Heart left ventricle (tissue), 16 donors: ENCODE measurements around the gene FDXR. TPM values are rescaled to one million over a fixed set of nuclear protein-coding genes. Genes with fewer than 3 reads are reported as not detected.

ENCODE experiments used
- ATAC-seq, 4 donors: fragments of 200-7000 bp; cut with Tn5 transposase; one replicate each; pipeline ENCODE4 v1.9.1; 2020 to 2022; ENCODE audit warnings: moderate library complexity in 4 of 4, mild to moderate bottlenecking in 3 of 4, moderate number of reproducible peaks in 1 of 4
- DNase-seq, 5 donors: peaks; one replicate each; pipeline ENCODE4 v3.0.0-alpha.2; 2020
- H3K27ac ChIP-seq, 12 donors: fragments of 200-600 bp; sonication (generic) in 4 of 12; one replicate each; pipeline versions ENCODE4 v1.5.0 to v1.8.0; 2016 to 2022; ENCODE audit warnings: mild to moderate bottlenecking in 2 of 12
- H3K27me3 ChIP-seq, 9 donors: fragments of 200-600 bp; sonication (generic) in 2 of 9; one replicate each; pipeline versions ENCODE4 v1.5.1 to v1.8.0; 2016 to 2022; ENCODE audit warnings: mild to moderate bottlenecking in 3 of 9
- H3K36me3 ChIP-seq, 9 donors: fragments of 200-600 bp; sonication (generic) in 2 of 9; one replicate each; pipeline versions ENCODE4 v1.5.0 to v1.8.0; 2018 to 2022; ENCODE audit warnings: mild to moderate bottlenecking in 2 of 9
- H3K4me1 ChIP-seq, 12 donors: fragments of 200-600 bp; sonication (generic) in 4 of 12; one replicate each; pipeline versions ENCODE4 v1.5.0 to v1.8.0; 2016 to 2022; ENCODE audit warnings: mild to moderate bottlenecking in 3 of 12
- H3K4me3 ChIP-seq, 12 donors: fragments of 200-600 bp; sonication (generic) in 4 of 12; one replicate each; pipeline versions ENCODE4 v1.5.0 to v1.8.0; 2017 to 2022; ENCODE audit warnings: mild to moderate bottlenecking in 9 of 12, moderate library complexity in 4 of 12
- H3K9me3 ChIP-seq, 12 donors: fragments of 200-600 bp; sonication (generic) in 4 of 12; one replicate each; pipeline versions ENCODE4 v1.5.0 to v1.8.0; 2016 to 2022; ENCODE audit warnings: mild to moderate bottlenecking in 1 of 12
- POLR2A ChIP-seq, 2 donors: fragments of 450-650 bp; IDR thresholded peaks; one replicate each; pipeline ENCODE4 v1.6.1; 2017; ENCODE audit warnings: antibody characterized with exemption in 2 of 2, mild to moderate bottlenecking in 2 of 2, moderate library complexity in 2 of 2
- WGBS, 4 donors: extraction: QIAGEN DNeasy Blood & Tissue Kit in 2 of 4; methylation state at CpG; one replicate each; pipeline versions ENCODE4 v1.1.5 to v1.1.7; 2013 to 2018; 5-methylcytosine and 5-hydroxymethylcytosine counted together
- intact Hi-C, 10 donors: fragments of 100-400 bp; cut with DNase I; formaldehyde crosslinking; loops; one replicate each; pipeline versions ENCODE4 v1.11.1 to v1.14.2; 2022
- polyA plus RNA-seq, 2 donors: library from polyadenylated mRNA; stranded (reverse); fragments of 200-250 nt; gene quantifications; one replicate each; pipeline ENCODE4 v1.2.3, GENCODE V29; 2013
- total RNA-seq, 9 donors: library from RNA; depleted of rRNA in 2 of 9; stranded (reverse); fragments of >200 nt in 2 of 9; fragmentation: NEBNext Ultra II Directional in 3 of 9; extraction: Animal tissue kit (Norgen Biotek cat#: 25700) in 3 of 9; gene quantifications; one replicate each; pipeline versions ENCODE4 v1.1.0 to v1.2.4, GENCODE V29; 2016 to 2023
- TF ChIP-seq, protein P1 (sequence below), 12 donors: fragments of 200-600 bp; sonication (generic) in 4 of 12; IDR thresholded peaks; one replicate each; pipeline versions ENCODE4 v1.5.0 to v1.8.0; 2018 to 2022; ENCODE audit warnings: antibody characterized with exemption in 12 of 12, mild to moderate bottlenecking in 5 of 12
- donor health status: ischemic (EF 13 %, LVEDD 7.1; RV severe dilation, severe dysfunction).
- donor health status: healthy with polysubstance abuse.
- donor health status: DM: no; HTN: yes; CAD: no.
- donor health status: DM: no; HTN: no; CAD: no.
- donor health status: ischemic (EF 25% LVEDD 6.9; RV normal size, moderate dysfunction).
- donor health status: ischemic (EF 25% LVEDD 5.7; RV mildly dilated, moderate dysfunction).
- donor health status: healthy.
- donor health status: DM: yes; HTN: yes; CAD: no.
- donor health status: ischemic (EF 35%, LVEDD 5.7; RV mildly dilated, moderate dysfunction).
- donor health status: nonischemic (EF 11% LVEDD 7.7; RV severe dilation, severe dysfunction).
- donor health status: DM: yes; HTN: yes; CAD: no.
- donor health status: PGD.
- donor health status: ischemic (EF 29% LVEDD 5.4; RV normal size, mild dysfunction).
- donor health status: nonischemic (EF 23%, LVEDD 6.1; RV moderate dilation, normal function).

The FDXR gene
- total and polyA plus RNA-seq, 11 donors, result 2.5 to 8.7 (median 4.7) TPM

DNA sequence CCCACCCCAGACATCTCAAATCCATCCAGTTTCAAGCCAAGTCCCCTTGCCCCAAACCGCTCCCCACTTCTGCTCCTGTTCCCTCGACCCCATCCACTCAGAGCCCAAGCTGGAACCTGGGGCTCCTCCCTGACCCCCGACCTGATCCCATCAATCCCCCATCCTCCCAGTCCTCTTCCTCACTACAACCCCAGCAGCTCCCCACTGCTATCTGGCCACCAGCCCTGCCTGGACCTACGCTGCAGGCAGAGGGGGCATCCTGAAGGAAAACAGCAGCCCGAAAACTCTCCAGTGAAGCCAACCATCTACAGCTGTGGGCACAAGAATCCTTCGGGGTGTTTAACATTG is 3.9 kb downstream of the FDXR start:
- H3K36me3 ChIP-seq, result peaks cover 0 to 2% (median 0%) of the 10 kb centered on the region in 9 donors
- H3K27ac ChIP-seq, result no peak overlapping the region
- no peaks in the 10 kb centered on the region for H3K9me3 ChIP-seq
- ATAC-seq (no peak), DNase-seq (no peak)
- H3K4me3 ChIP-seq, result no peak overlapping the region
- peaks cover 0 to 25% (median 11%) of the 10 kb centered on the region in 12 donors for H3K4me1 ChIP-seq
- TF ChIP-seq, protein P1, sequence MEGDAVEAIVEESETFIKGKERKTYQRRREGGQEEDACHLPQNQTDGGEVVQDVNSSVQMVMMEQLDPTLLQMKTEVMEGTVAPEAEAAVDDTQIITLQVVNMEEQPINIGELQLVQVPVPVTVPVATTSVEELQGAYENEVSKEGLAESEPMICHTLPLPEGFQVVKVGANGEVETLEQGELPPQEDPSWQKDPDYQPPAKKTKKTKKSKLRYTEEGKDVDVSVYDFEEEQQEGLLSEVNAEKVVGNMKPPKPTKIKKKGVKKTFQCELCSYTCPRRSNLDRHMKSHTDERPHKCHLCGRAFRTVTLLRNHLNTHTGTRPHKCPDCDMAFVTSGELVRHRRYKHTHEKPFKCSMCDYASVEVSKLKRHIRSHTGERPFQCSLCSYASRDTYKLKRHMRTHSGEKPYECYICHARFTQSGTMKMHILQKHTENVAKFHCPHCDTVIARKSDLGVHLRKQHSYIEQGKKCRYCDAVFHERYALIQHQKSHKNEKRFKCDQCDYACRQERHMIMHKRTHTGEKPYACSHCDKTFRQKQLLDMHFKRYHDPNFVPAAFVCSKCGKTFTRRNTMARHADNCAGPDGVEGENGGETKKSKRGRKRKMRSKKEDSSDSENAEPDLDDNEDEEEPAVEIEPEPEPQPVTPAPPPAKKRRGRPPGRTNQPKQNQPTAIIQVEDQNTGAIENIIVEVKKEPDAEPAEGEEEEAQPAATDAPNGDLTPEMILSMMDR (IDR thresholded peaks at IDR 0.05), result no peak
- TF ChIP-seq POLR2A (IDR thresholded peaks at IDR 0.05), result no peak
- WGBS, 4 donors, result 89 to 96% (median 91%) methylated on average over 6 of the region's 6 CpGs
- intact Hi-C loops, result loop anchor here in 6 of 10 donors (5.0 to 10.0 kb wide), 3 partner anchors 127 to 214 kb away; no protein-coding TSS in a partner anchor
- H3K27me3 ChIP-seq, result no peaks in the 10 kb centered on the region

DNA sequence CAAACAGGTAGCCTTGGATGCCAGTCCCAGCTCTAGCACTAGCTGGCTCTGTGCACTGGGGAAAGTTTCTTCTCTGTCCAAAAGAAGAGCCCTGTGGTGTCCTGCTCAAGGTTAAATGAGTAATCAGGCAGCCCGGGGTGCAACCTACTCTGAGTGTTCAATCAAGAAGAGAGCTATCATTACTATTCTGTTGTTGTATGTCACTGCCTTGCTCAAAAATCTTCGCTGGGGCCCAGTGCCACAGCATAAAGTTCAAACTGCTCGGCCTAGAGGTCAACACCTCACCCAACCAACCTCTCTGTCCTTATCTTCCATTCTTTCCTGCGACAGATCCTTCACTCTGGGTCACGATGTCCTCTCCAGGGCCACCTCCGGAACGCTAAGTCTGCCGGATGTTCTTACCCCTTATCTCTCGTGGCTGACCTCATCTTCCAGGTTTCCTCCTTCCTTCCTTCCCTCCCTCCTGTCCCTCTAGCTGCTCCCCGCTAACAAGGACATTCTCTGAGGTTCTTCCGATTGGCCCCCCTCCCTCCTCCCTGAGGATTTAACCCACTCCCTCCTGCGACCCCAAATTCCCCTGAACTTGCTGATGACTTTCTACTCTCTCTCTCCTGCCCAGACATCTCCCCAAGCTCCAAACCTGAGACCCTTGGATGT is 4.4 kb downstream of the FDXR start:
- ATAC-seq, result no peak
- WGBS, 4 donors, result 45 to 65% (median 55%) methylated on average over 12 of the region's 12 CpGs
- no peak for DNase-seq

DNA sequence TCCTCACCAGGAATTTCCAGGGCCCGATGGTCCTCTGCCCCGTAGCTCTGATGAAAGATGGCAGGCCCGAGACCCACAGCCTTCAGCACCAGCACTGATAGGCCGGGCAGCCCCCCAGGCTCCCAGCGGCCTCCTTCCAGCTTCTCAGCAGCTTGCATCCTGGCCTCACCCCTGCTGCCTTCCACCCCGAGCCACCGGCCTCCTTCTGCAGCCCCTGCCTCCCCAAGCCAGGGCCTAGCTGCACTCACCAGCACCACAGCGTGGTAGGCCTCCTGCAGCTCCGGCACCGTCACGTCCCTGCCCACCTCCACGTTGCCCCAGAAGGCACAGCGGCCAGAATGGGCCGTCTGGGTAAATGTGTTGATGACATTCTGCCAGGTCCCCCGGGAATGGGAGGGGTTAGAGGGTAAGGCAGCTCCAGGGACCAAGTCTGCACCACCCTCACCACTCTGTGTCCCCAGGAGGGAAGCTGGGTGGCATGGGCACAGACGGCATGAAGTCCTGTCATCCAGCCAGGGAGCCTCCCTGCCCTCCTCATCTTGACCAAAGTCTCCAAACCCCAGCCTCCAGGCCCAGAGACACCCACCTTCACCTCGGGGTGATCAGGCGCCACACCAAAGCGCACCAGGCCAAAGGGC is 6.5 kb downstream of the FDXR start:
- DNase-seq, result no peak
- Histone ChIP-seq H3K36me3 (peaks cover 0 to 3% (median 0%) of the 10 kb centered on the region in 9 donors), H3K4me3 (no peak overlapping the region), H3K27ac (no peak overlapping the region), H3K4me1 (peaks cover 4 to 17% (median 8%) of the 10 kb centered on the region in 12 donors), H3K27me3 (peaks cover 0 to 12% (median 4%) of the 10 kb centered on the region in 9 donors), H3K9me3 (no peaks in the 10 kb centered on the region)
- ATAC-seq, result no peak
- TF ChIP-seq, protein P1 (IDR thresholded peaks at IDR 0.05), result no peak
- no peak for TF ChIP-seq POLR2A (IDR thresholded peaks at IDR 0.05)
- WGBS, 4 donors, result 79 to 83% (median 81%) methylated on average over 16 to 19 of the region's 19 CpGs
- intact Hi-C loops, result loop anchor here in 6 of 10 donors (5.0 to 10.0 kb wide), 3 partner anchors 124 to 212 kb away; no protein-coding TSS in a partner anchor

More for the DNA sequence above, 4.4 kb downstream of the FDXR start:
- TF ChIP-seq POLR2A (IDR thresholded peaks at IDR 0.05), result no peak
- TF ChIP-seq, protein P1 (IDR thresholded peaks at IDR 0.05), result no peak
- H3K27me3 ChIP-seq, result no peaks in the 10 kb centered on the region
- no peak overlapping the region for H3K4me3 ChIP-seq
- no peaks in the 10 kb centered on the region for H3K9me3 ChIP-seq
- intact Hi-C loops, result loop anchor here in 6 of 10 donors (5.0 to 10.0 kb wide), 3 partner anchors 126 to 214 kb away; no protein-coding TSS in a partner anchor
- H3K4me1 ChIP-seq, result peaks cover 0 to 21% (median 10%) of the 10 kb centered on the region in 12 donors
- no peak overlapping the region for H3K27ac ChIP-seq
- peaks cover 0 to 3% (median 0%) of the 10 kb centered on the region in 9 donors for H3K36me3 ChIP-seq

DNA sequence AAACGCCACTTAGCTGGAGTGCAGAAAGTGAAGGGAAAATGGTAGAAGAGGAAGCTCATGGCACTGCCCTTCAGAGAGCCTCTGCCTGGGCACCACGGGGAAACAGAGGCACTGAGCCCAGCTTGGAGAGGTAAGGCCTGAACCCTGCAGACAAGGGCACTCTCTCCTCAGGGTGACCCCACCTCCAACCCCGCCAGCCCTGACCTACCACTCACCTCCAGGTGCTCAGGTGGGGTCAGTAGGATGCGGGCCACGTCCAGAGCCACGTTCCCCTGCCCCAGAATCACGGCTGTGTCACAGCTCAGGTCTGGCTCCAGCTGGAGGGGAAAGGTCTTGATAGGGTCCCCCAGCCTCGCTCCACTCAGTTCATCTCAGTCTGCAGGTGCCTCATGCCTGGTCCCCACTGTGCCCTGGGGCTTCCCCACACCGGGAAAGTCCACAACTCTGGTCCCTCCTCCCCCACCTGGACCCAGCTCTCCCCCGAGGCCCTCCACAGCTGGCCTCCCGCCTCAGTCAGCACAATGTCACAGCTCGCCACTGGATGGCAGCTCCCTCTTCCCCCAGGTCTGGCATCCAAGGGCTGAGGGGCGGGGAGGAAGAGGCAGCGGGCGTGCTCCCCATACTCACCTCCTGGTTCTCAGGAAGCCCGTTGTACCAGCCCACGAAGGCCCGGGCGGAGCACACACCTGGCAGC is 7.1 kb downstream of the FDXR start:
- ATAC-seq (no peak), DNase-seq (no peak)
- intact Hi-C loops, result loop anchor here (1.0 to 10.0 kb wide), 7 partner anchors 74 to 211 kb away; no protein-coding TSS in a partner anchor
- no peak overlapping the region for H3K4me3 ChIP-seq
- no peak overlapping the region for H3K27ac ChIP-seq
- 79 to 83% (median 81%) methylated on average over 18 to 19 of the region's 19 CpGs for WGBS, 4 donors
- no peaks in the 10 kb centered on the region for H3K9me3 ChIP-seq
- peaks cover 8 to 21% (median 12%) of the 10 kb centered on the region in 12 donors for H3K4me1 ChIP-seq
- TF ChIP-seq, protein P1 (IDR thresholded peaks at IDR 0.05), result no peak
- no peak for TF ChIP-seq POLR2A (IDR thresholded peaks at IDR 0.05)
- peaks cover 0 to 3% (median 0%) of the 10 kb centered on the region in 9 donors for H3K36me3 ChIP-seq
- H3K27me3 ChIP-seq, result peaks cover 5 to 18% (median 11%) of the 10 kb centered on the region in 9 donors
